ENCODE data around the gene PACC1. TPM values are rescaled to one million over a fixed set of nuclear protein-coding genes. Genes with fewer than 3 reads are reported as not detected.

The PACC1 gene
- total RNA-seq, 1 experiment from 2014 or later = 27.7 TPM

DNA sequence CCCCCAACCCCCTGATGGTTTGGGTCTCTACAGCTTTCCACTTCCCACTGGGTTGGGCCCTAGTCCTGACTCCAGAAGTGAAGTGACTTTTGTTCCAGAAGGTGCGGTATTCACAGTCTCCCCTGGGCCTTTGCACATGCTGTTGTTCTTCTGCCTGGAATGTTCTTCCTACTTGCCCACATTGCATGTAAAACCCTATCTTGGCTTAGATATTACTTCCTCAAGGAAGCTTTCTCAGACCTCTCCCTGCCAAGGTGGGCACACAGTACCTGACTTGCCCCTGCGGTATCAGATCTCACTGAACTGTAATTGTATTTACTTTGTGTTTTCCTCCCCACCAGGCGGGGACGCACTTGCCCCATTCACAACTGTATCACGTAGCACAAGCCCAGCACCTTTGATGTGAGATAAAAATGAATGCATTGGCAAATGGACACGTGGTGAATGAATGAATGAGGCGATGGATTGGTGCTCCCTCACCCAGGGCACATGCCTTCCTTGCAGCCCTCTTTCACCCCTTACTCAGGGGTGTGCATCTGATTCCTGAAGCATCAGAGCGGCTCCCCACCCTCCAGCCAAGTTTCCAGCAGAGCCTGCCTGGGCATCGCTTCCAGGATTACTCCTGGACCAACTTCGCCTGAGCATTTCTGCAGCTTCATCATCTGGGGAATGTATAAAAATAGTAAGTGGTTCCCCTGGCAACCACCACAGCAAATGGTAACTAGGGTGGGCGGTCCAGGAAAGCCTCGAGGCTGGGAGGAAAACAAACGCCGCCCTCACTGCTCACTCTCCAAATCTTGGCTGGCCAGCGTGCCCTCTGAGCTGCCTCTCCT is 37.9 kb upstream of the PACC1 start:
- no TSS peak for BruUV-seq (replicated peaks)
- H3K79me2 ChIP-seq (ENCODE audit: low read depth) = no peaks in the 10 kb centered on the region
- no peaks in the 10 kb centered on the region for H3K9me3 ChIP-seq (ENCODE audit: insufficient read depth, low read depth)
- H3K4me2 ChIP-seq = no peak overlapping the region
- H3K27ac ChIP-seq = no peak overlapping the region
- POLR2A ChIA-PET (ENCODE audit: unreplicated experiment) = no interaction called here
- H3F3A ChIP-seq (ENCODE audit: insufficient read depth, low read depth) = no peaks in the 10 kb centered on the region
- no peaks in the 10 kb centered on the region for H3K4me1 ChIP-seq (replicated peaks; ENCODE audit: insufficient read depth)
- no peak overlapping the region for H2AFZ ChIP-seq
- TF ChIP-seq, protein P1, sequence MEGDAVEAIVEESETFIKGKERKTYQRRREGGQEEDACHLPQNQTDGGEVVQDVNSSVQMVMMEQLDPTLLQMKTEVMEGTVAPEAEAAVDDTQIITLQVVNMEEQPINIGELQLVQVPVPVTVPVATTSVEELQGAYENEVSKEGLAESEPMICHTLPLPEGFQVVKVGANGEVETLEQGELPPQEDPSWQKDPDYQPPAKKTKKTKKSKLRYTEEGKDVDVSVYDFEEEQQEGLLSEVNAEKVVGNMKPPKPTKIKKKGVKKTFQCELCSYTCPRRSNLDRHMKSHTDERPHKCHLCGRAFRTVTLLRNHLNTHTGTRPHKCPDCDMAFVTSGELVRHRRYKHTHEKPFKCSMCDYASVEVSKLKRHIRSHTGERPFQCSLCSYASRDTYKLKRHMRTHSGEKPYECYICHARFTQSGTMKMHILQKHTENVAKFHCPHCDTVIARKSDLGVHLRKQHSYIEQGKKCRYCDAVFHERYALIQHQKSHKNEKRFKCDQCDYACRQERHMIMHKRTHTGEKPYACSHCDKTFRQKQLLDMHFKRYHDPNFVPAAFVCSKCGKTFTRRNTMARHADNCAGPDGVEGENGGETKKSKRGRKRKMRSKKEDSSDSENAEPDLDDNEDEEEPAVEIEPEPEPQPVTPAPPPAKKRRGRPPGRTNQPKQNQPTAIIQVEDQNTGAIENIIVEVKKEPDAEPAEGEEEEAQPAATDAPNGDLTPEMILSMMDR (conservative IDR thresholded peaks at IDR 0.05) = no peak
- TF ChIP-seq EZH2 (IDR thresholded peaks at IDR 0.05; ENCODE audit: low read depth) = no peak
- CTCF ChIA-PET = no interaction called here
- intact Hi-C loops (cut with micrococcal nuclease; ENCODE audit: unreplicated experiment) = loop anchor here (10.0 kb wide), 2 partner anchors 168 to 418 kb away; partner anchors contain the start of genes DTL, INTS7 and PPP2R5A
- H3K9me2 ChIP-seq (ENCODE audit: insufficient read depth) = no peaks in the 10 kb centered on the region
- no peaks in the 10 kb centered on the region for H3K36me3 ChIP-seq (ENCODE audit: low read depth)
- no peaks in the 10 kb centered on the region for H4K20me1 ChIP-seq (ENCODE audit: insufficient read depth)
- no peaks in the 10 kb centered on the region for H3K27me3 ChIP-seq (ENCODE audit: insufficient read depth, low read depth)
- H3K4me3 ChIP-seq = no peak overlapping the region
- DNase-seq = no peak

DNA sequence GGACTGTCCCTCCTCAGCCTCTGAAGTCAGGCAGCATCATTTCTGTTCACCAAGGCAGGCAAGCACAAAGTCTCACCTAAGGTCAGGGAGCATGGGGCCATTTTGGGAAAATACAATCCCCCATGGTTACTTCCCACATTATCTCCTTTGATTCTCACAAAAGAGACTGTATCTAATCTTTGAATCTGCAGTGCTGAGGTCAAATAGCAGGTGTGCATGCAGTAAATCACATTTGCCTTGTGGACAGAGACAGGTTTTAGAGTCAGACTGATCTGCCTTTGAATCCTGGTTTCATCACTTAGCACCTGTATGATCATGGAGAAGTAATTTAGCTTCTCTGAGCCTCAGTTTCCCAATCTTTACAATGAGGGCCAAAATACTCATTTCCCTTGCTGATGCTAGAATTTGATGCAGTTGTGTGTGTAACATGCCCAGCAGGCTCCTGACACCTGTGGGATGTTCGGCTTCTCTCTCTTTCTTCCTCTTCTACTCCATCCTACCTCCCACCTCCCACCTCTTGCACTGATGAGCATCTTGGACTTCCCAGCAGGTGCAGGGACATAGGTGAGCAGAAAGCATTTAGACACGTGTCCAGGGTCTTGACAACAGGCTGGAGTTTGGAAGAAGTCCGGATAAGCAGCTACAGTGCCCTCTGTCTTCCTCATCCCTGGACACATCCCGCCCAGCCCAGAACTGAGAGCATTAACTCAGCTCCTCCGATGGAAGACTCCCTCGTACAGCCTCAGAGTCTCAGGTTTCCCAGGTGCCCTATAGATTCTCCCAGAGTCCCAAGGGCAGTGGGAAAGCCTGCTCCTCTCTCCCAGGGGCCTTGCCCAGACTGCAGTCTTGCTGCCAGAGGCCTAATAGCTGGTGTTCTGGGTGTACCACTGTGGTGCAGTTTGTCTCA is 37.0 kb upstream of the PACC1 start:
- Histone ChIP-seq H3K4me3 (no peak overlapping the region), H3K4me1 (replicated peaks; ENCODE audit: insufficient read depth) (no peaks in the 10 kb centered on the region), H3K36me3 (ENCODE audit: low read depth) (no peaks in the 10 kb centered on the region), H3K9me2 (ENCODE audit: insufficient read depth) (no peaks in the 10 kb centered on the region), H3K4me2 (no peak overlapping the region), H4K20me1 (ENCODE audit: insufficient read depth) (no peaks in the 10 kb centered on the region), H2AFZ (no peak overlapping the region), H3K27ac (no peak overlapping the region), H3K27me3 (ENCODE audit: insufficient read depth, low read depth) (no peaks in the 10 kb centered on the region), H3F3A (ENCODE audit: insufficient read depth, low read depth) (no peaks in the 10 kb centered on the region), H3K9me3 (ENCODE audit: insufficient read depth, low read depth) (no peaks in the 10 kb centered on the region), H3K79me2 (ENCODE audit: low read depth) (no peaks in the 10 kb centered on the region)
- ChIA-PET POLR2A (ENCODE audit: unreplicated experiment) (no interaction called here), CTCF (no interaction called here)
- TF ChIP-seq, protein P1 (conservative IDR thresholded peaks at IDR 0.05) = no peak
- no peak for TF ChIP-seq EZH2 (IDR thresholded peaks at IDR 0.05; ENCODE audit: low read depth)
- intact Hi-C loops (cut with micrococcal nuclease; ENCODE audit: unreplicated experiment) = loop anchor here (10.0 kb wide), 2 partner anchors 167 to 417 kb away; partner anchors contain the start of genes DTL, INTS7 and PPP2R5A
- no peak for DNase-seq
- no TSS peak for BruUV-seq (replicated peaks)

DNA sequence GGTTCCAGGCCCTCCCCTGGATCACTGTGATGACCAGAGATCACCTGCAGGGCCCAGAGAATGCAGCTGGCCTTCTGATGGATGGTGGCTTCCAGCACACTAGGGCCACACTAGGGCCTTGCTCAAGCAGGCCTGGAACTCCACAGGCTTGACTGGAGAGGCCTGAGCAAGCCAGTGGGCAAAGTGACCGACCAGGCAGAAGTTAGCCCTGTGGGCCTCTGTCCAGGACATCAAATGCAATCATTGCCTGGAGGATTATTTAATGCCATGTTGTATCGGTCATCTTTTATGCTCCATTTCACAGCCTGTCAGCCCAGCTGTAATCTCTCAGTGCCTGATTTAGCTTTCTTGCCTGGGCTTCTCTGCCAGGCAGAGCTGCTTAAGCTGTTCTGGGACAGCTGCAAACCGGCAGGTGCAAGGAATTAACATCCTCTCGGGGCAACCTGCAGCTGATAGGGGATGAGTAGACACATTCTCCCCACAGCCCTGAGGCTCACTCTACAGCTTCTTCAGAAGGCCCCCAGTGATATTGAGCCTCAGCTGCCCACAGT is 35.7 kb upstream of the PACC1 start:
- no TSS peak for BruUV-seq (replicated peaks)
- Histone ChIP-seq H3K4me3 (no peak overlapping the region), H3K36me3 (ENCODE audit: low read depth) (no peaks in the 10 kb centered on the region), H3K4me1 (replicated peaks; ENCODE audit: insufficient read depth) (no peaks in the 10 kb centered on the region), H3F3A (ENCODE audit: insufficient read depth, low read depth) (no peaks in the 10 kb centered on the region), H3K9me3 (ENCODE audit: insufficient read depth, low read depth) (no peaks in the 10 kb centered on the region), H2AFZ (no peak overlapping the region), H4K20me1 (ENCODE audit: insufficient read depth) (no peaks in the 10 kb centered on the region), H3K79me2 (ENCODE audit: low read depth) (no peaks in the 10 kb centered on the region), H3K27me3 (ENCODE audit: insufficient read depth, low read depth) (no peaks in the 10 kb centered on the region), H3K4me2 (no peak overlapping the region), H3K9me2 (ENCODE audit: insufficient read depth) (no peaks in the 10 kb centered on the region), H3K27ac (no peak overlapping the region)
- ChIA-PET POLR2A (ENCODE audit: unreplicated experiment) (interaction anchor here (0.7 kb wide), 1 partner anchor 13 kb away, joined by 3 read pairs; no protein-coding TSS in a partner anchor), CTCF (no interaction called here)
- TF ChIP-seq EZH2 (IDR thresholded peaks at IDR 0.05; ENCODE audit: low read depth) = no peak
- TF ChIP-seq, protein P1 (conservative IDR thresholded peaks at IDR 0.05) = no peak
- intact Hi-C loops (cut with micrococcal nuclease; ENCODE audit: unreplicated experiment) = loop anchor here (10.0 kb wide), 2 partner anchors 166 to 416 kb away; partner anchors contain the start of genes DTL, INTS7 and PPP2R5A
- DNase-seq = no peak
